RCC 7860 (cell line): ENCODE results near the gene MYO1B.

Source experiments
- DNase-seq: peaks from one replicate; pipeline ENCODE4 v3.0.0-alpha.2; 2015; ENCODE audit warnings: low spot score
- FAIRE-seq: peaks from 2 replicates; lab custom pipeline; 2012; peaks lifted over from hg19 to GRCh38; lab: Jason Lieb, UNC

MYO1B gene

GRCh38 chr2:191318037-191318728 lies 73.0 kb downstream of the MYO1B start:
- DNase-seq, result no peak
- no peak for FAIRE-seq

- no peak for FAIRE-seq
- DNase-seq, result peak; percentile 20
Observed at GRCh38 chr2:191318729-191319078, 73.5 kb downstream of the MYO1B start.

GRCh38 chr2:191319186-191319585 lies 74.0 kb downstream of the MYO1B start:
- DNase-seq (peak; percentile 50), FAIRE-seq (peak; percentile 89)

GRCh38 chr2:191320881-191321280 lies 75.7 kb downstream of the MYO1B start:
- DNase-seq (no peak), FAIRE-seq (no peak)

- DNase-seq, result peak; percentile 97
- FAIRE-seq, result peak; percentile 99
Observed at GRCh38 chr2:191321861-191322662, 76.9 kb downstream of the MYO1B start.

GRCh38 chr2:191322828-191323506 lies 77.8 kb downstream of the MYO1B start:
- DNase-seq (peak; percentile 47), FAIRE-seq (peak; percentile 2)

GRCh38 chr2:191325651-191326365 lies 80.6 kb downstream of the MYO1B start:
- FAIRE-seq, result no peak
- DNase-seq, result no peak

GRCh38 chr2:191327484-191327883 lies 82.3 kb downstream of the MYO1B start:
- FAIRE-seq (no peak), DNase-seq (no peak)

- no peak for FAIRE-seq
- DNase-seq, result no peak
Observed at GRCh38 chr2:191328150-191328809, 83.1 kb downstream of the MYO1B start.

- no peak for DNase-seq
- FAIRE-seq, result no peak
Observed at GRCh38 chr2:191329841-191330240, 84.6 kb downstream of the MYO1B start.

GRCh38 chr2:191333911-191334357 lies 88.7 kb downstream of the MYO1B start:
- FAIRE-seq (no peak), DNase-seq (no peak)

GRCh38 chr2:191335875-191336464 lies 90.8 kb downstream of the MYO1B start:
- no peak for DNase-seq
- no peak for FAIRE-seq

GRCh38 chr2:191341436-191341835 lies 96.2 kb downstream of the MYO1B start:
- no peak for DNase-seq
- no peak for FAIRE-seq

GRCh38 chr2:191343796-191344338 lies 98.7 kb downstream of the MYO1B start:
- no peak for DNase-seq
- no peak for FAIRE-seq

GRCh38 chr2:191345788-191346187 lies 100.6 kb downstream of the MYO1B start:
- FAIRE-seq, result peak; percentile 80
- peak; percentile 41 for DNase-seq

GRCh38 chr2:191347154-191347553 lies 102.0 kb downstream of the MYO1B start:
- no peak for DNase-seq
- FAIRE-seq, result no peak

GRCh38 chr2:191347881-191348280 lies 102.7 kb downstream of the MYO1B start:
- FAIRE-seq, result no peak
- DNase-seq, result peak; percentile 80

GRCh38 chr2:191349990-191350389 lies 104.8 kb downstream of the MYO1B start:
- FAIRE-seq, result no peak
- no peak for DNase-seq

- peak; percentile 22 for DNase-seq
- FAIRE-seq, result peak; percentile 67
Observed at GRCh38 chr2:191350826-191351225, 105.6 kb downstream of the MYO1B start.

GRCh38 chr2:191351298-191351697 lies 106.1 kb downstream of the MYO1B start:
- DNase-seq (no peak), FAIRE-seq (no peak)
